Epithelial cell of alveolus of lung (primary cell): Measurements from ENCODE around the gene KIF6. TPM values are rescaled to one million over a fixed set of nuclear protein-coding genes. Genes with fewer than 3 reads are reported as not detected.

Source experiments
- total RNA-seq: library from RNA; depleted of rRNA; stranded (reverse); fragments of >200 nt; gene quantifications from 2 replicates; pipeline ENCODE4 v1.2.1, GENCODE V29; 2015

KIF6 gene, protein sequence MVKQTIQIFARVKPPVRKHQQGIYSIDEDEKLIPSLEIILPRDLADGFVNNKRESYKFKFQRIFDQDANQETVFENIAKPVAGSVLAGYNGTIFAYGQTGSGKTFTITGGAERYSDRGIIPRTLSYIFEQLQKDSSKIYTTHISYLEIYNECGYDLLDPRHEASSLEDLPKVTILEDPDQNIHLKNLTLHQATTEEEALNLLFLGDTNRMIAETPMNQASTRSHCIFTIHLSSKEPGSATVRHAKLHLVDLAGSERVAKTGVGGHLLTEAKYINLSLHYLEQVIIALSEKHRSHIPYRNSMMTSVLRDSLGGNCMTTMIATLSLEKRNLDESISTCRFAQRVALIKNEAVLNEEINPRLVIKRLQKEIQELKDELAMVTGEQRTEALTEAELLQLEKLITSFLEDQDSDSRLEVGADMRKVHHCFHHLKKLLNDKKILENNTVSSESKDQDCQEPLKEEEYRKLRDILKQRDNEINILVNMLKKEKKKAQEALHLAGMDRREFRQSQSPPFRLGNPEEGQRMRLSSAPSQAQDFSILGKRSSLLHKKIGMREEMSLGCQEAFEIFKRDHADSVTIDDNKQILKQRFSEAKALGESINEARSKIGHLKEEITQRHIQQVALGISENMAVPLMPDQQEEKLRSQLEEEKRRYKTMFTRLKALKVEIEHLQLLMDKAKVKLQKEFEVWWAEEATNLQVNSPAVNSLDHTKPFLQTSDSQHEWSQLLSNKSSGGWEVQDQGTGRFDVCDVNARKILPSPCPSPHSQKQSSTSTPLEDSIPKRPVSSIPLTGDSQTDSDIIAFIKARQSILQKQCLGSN
- total RNA-seq = under 0.01 and 0.32 TPM in 2 replicates

DNA sequence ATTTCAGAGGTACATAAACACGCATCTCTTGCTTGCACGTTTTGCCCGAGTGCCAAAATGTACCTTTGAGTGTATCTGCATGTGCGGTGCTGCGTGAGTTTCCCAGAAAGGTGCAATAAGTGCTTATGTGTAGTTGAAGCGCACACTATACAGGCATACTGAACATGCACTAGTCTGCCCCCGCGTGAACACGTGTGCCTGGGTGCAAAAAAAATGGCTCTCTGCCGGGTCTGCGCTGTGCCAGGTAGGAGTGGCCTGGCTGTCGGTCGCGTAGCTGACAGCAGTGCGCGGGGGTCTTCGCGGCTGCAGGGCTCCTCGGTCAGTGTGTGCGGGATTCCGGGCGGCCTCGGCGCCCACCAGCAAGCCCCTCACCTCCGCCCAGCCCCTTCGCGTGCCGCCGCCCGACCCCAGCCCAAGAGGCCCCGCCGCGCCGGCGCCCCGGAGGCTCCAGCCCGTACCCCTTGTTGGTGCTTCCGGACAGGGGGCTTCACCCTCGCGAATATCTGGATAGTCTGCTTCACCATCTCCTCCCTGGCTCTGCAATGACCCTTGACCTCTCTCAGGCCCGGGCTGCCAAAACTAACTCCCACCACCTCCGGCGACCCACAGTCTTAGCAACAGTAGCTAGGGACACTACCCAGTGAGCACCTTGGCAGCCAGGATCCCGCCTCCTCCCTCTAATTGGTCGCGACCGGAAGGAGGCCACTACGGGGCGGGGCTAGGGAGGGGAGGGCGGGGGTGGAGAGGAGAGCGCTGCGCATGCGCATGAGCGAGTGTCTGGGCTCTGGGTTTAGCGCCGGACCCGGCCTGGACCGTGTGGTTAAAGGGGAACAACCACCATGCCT, at the start of gene KIF6:
KIF6 (minus strand) TSS at position 622 of the 845 bp plus-strand sequence; CDS start at position 524, 98 bp downstream.

DNA sequence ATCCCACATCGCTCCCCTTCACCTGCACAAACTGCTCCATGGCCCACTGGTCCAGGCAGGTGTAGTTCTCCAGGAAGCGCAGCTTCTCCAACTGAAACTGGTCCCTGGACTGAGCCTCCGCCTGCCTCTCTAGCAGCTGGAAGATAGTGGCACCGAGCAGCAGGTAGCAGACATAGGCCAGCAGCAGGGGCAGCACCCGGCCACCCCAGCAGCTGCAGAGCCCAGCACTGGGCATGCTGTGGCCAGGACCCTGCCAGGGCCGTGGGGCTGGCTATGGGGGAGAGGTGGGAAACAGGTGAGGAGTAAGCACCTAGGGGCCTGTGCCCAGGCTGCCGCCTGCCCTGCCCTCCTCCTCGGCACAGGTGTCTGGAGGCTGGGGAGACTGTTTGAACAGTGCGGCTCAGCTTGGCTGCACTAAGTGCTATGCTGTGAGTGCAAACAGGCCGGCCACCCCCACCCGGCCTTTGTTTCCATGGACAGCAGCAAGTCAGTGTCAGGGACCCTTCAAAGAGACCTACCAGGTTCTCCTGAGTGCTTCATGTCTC, 402.8 kb downstream of the KIF6 start, which contains the start of gene KCNK16:
KCNK16 (minus strand) TSS at position 397 of the 545 bp plus-strand sequence; CDS start at position 235, 162 bp downstream.

DNA sequence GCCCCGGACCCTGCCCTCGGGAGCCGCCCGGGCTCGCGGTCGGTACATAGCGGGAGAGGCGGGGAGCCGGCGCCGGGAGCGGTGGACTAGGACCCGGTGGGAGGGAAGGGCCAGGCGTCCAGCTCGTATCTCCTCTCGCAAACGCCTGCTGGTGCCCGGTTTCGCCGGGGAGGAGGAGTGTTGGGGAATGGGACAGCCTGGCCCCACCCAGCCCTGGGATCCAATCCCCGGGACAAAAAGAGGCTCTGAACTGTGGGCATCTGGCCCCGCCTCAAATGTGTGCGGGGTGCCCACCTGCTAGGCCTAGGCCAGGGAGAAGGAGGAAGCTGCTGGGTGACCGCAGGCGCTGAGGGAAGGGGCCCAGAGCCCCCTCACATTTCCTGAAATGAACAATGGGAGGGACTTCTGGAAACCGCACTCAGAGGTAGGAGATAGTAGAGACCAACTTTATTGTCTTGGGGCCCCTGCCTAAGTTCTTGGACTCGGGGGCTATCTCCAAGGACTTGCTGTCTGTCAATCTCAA, 410.9 kb downstream of the KIF6 start, which contains the start of gene KCNK17:
KCNK17 (minus strand) TSS at position 147 of the 523 bp plus-strand sequence; CDS start at position 48, 99 bp downstream.

Other genes with a start within 250 kb of the KIF6 start
- 2.5 and 23.4 TPM in 2 replicates for gene DAAM2, start 67.0 kb upstream of the KIF6 start, total RNA-seq
- 11.2 and 18.5 TPM in 2 replicates for gene MOCS1, start 209.1 kb upstream of the KIF6 start, total RNA-seq